ENCODE measurements around the gene WNT1. TPM values are rescaled to one million over a fixed set of nuclear protein-coding genes. Genes with fewer than 3 reads are reported as not detected.

The WNT1 gene
- total RNA-seq, 1 donor from 2014 or later: not detected

GRCh38 chr12:48980389-48980952 is 2.3 kb downstream of the WNT1 start:
- no peak for DNase-seq (ENCODE audit: low read depth in 2 of 2)

GRCh38 chr12:48980953-48981756 is 3.0 kb downstream of the WNT1 start:
- no peak for DNase-seq (ENCODE audit: low read depth in 2 of 2)

GRCh38 chr12:48981757-48982157 is 3.6 kb downstream of the WNT1 start:
- DNase-seq (ENCODE audit: low read depth in 2 of 2): no peak

GRCh38 chr12:48982397-48983080 is 4.4 kb downstream of the WNT1 start:
- no peak for DNase-seq (ENCODE audit: low read depth in 2 of 2)

- no peak for DNase-seq (ENCODE audit: low read depth in 2 of 2)
Observed at GRCh38 chr12:48985475-48985897, 7.4 kb downstream of the WNT1 start.

GRCh38 chr12:48985901-48986300 is 7.8 kb downstream of the WNT1 start:
- DNase-seq (ENCODE audit: low read depth in 2 of 2): no peak

GRCh38 chr12:48986720-48987291 is 8.7 kb downstream of the WNT1 start:
- DNase-seq (ENCODE audit: low read depth in 2 of 2): no peak

- peak in 1 of 2 donors; percentile 55 for DNase-seq (ENCODE audit: low read depth in 2 of 2)
Observed at GRCh38 chr12:48988030-48988649, 10.0 kb downstream of the WNT1 start.

- DNase-seq (ENCODE audit: low read depth in 2 of 2): no peak
Observed at GRCh38 chr12:48990552-48990951, 12.4 kb downstream of the WNT1 start.

- DNase-seq (ENCODE audit: low read depth in 2 of 2): no peak
Observed at GRCh38 chr12:48991247-48992050, 13.3 kb downstream of the WNT1 start.

- DNase-seq (ENCODE audit: low read depth in 2 of 2): no peak
Observed at GRCh38 chr12:48993787-48994186, 15.7 kb downstream of the WNT1 start.

GRCh38 chr12:48994224-48995085 is 16.3 kb downstream of the WNT1 start:
- no peak for DNase-seq (ENCODE audit: low read depth in 2 of 2)

GRCh38 chr12:48995086-48995879 is 17.2 kb downstream of the WNT1 start:
- DNase-seq (ENCODE audit: low read depth in 2 of 2): peak; percentile 43 to 81

- DNase-seq (ENCODE audit: low read depth in 2 of 2): peak; percentile 31 to 76
Observed at GRCh38 chr12:48996794-48997718, 18.9 kb downstream of the WNT1 start.

- DNase-seq (ENCODE audit: low read depth in 2 of 2): no peak
Observed at GRCh38 chr12:48997719-48998496, 19.8 kb downstream of the WNT1 start.

GRCh38 chr12:48998497-48999353 is 20.6 kb downstream of the WNT1 start:
- DNase-seq (ENCODE audit: low read depth in 2 of 2): peak in 1 of 2 donors; percentile 32

All from dermis microvascular lymphatic vessel endothelial cell (primary cell).